OCI-LY7 (cell line): ENCODE measurements around the gene PLD4.

Source experiments
- EZH2phosphoT487 ChIP-seq: fragments of 200-600 bp; sonication (generic); IDR thresholded peaks from 2 replicates; pipeline ENCODE4 v1.6.1; 2018; ENCODE audit warnings: low read depth, borderline replicate concordance, mild to moderate bottlenecking, mixed run types, antibody characterized with exemption, low read length, moderate library complexity, mixed read lengths
- TF ChIP-seq, protein P1 (sequence below): fragments of 200-600 bp; sonication (generic); conservative IDR thresholded peaks from 2 replicates; pipeline ENCODE4 v1.5.1; 2014; ENCODE audit warnings: mild to moderate bottlenecking, antibody characterized with exemption, low read length, moderate library complexity, mixed read lengths

- no peak for TF ChIP-seq EZH2phosphoT487
- TF ChIP-seq, protein P1, sequence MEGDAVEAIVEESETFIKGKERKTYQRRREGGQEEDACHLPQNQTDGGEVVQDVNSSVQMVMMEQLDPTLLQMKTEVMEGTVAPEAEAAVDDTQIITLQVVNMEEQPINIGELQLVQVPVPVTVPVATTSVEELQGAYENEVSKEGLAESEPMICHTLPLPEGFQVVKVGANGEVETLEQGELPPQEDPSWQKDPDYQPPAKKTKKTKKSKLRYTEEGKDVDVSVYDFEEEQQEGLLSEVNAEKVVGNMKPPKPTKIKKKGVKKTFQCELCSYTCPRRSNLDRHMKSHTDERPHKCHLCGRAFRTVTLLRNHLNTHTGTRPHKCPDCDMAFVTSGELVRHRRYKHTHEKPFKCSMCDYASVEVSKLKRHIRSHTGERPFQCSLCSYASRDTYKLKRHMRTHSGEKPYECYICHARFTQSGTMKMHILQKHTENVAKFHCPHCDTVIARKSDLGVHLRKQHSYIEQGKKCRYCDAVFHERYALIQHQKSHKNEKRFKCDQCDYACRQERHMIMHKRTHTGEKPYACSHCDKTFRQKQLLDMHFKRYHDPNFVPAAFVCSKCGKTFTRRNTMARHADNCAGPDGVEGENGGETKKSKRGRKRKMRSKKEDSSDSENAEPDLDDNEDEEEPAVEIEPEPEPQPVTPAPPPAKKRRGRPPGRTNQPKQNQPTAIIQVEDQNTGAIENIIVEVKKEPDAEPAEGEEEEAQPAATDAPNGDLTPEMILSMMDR = no peak
These were observed 6.0 kb downstream of the PLD4 start for GRCh38 chr14:104930526-104931303.
